SU-DHL-6 (cell line): ENCODE results near the gene MMP24.

Experiments
- EZH2phosphoT487 ChIP-seq: fragments of 200-600 bp; sonication (generic), shearing (Covaris generic); conservative IDR thresholded peaks from 2 replicates; pipeline ENCODE4 v1.6.1; 2018; ENCODE audit warnings: mild to moderate bottlenecking, antibody characterized with exemption, low read length, moderate library complexity, mixed read lengths
- TF ChIP-seq, protein P1 (sequence below): fragments of 200-600 bp; sonication (generic); IDR thresholded peaks from one replicate; pipeline ENCODE4 v1.5.1; 2017; ENCODE audit warnings: antibody characterized with exemption, mild to moderate bottlenecking, low read length, moderate library complexity; ENCODE audit not compliant: insufficient read depth, poor library complexity, severe bottlenecking

DNA sequence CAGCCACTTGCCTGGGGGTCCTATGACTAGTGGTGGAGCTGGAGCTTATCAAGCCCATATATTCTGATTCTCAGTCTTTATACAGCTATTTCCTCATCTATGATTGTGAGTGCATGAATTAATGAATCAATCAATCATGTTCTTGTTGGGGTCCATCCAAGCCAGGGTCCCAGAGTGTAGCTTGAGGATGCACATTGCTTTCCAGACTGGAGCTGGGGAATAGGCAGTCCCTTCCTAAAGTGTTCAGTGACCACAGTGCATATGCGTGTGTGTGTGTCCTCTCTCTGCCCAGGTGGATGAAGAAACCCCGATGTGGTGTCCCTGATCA is 25.1 kb downstream of the MMP24 start:
- TF ChIP-seq, protein P1, sequence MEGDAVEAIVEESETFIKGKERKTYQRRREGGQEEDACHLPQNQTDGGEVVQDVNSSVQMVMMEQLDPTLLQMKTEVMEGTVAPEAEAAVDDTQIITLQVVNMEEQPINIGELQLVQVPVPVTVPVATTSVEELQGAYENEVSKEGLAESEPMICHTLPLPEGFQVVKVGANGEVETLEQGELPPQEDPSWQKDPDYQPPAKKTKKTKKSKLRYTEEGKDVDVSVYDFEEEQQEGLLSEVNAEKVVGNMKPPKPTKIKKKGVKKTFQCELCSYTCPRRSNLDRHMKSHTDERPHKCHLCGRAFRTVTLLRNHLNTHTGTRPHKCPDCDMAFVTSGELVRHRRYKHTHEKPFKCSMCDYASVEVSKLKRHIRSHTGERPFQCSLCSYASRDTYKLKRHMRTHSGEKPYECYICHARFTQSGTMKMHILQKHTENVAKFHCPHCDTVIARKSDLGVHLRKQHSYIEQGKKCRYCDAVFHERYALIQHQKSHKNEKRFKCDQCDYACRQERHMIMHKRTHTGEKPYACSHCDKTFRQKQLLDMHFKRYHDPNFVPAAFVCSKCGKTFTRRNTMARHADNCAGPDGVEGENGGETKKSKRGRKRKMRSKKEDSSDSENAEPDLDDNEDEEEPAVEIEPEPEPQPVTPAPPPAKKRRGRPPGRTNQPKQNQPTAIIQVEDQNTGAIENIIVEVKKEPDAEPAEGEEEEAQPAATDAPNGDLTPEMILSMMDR, result no peak
- no peak for TF ChIP-seq EZH2phosphoT487
